Measurements from ENCODE around the gene EML4. TPM values are rescaled to one million over a fixed set of nuclear protein-coding genes. Genes with fewer than 3 reads are reported as not detected.

Gene EML4
- total and polyA plus RNA-seq, 2 of the 13 experiments (the other 11 are each of a cell fraction or from before 2014, with no cell fraction given), result 243 to 476 TPM

DNA sequence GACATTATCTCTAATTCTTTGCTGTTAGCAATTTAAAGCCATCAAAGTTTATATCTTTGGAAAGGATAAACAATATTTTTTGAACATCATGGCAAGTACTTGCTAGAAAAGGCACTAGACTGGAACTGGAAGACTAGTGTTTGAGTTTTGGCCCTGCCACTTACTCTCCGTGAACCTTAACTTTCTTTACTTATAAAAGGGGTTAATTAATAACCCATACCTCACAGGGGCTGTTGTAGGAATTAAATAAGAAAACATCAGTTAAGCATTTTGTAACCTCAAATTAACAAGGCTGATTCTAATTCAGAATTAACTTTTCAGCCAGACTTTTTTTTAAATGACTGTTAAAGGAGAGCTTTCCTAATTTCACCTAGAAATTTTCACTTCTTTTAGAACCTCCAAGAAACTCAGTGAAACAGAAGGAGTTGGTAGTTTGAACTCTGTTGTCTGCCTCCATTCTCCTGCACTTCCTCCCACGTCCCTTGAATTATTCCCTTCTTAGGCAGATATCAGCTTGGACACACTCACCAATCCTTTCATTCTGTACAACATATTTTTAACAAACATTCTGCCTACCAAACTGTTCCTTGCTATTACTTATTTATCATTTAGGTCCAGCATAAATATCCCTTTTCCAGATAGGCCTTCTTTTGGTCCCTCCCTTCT lies 112.4 kb downstream of the EML4 start (continued):
- no peak for TF ChIP-seq ZNF619 (CRISPR knock-in tag; IDR thresholded peaks at IDR 0.05)
- TF ChIP-seq SSRP1 (CRISPR knock-in tag; IDR thresholded peaks at IDR 0.05), result peak; percentile 67; the same call in 1 of the 2 replicates
- no peak for TF ChIP-seq PRPF4 (IDR thresholded peaks at IDR 0.05; ENCODE audit: low read depth, low read length, poor library complexity, severe bottlenecking)
- TF ChIP-seq ATF7 (IDR thresholded peaks at IDR 0.05), result no peak
- TF ChIP-seq ATF7 (CRISPR knock-in tag; IDR thresholded peaks at IDR 0.05), result no peak
- TF ChIP-seq NR2C2 (CRISPR knock-in tag; IDR thresholded peaks at IDR 0.05; ENCODE audit: borderline replicate concordance), result no peak
- peak; percentile 32 for TF ChIP-seq POLR2AphosphoS5 (IDR thresholded peaks at IDR 0.05; ENCODE audit: low read depth, low read length)
- TF ChIP-seq ZSCAN31 (CRISPR knock-in tag; IDR thresholded peaks at IDR 0.05; ENCODE audit: low read depth), result no peak
- no peak for TF ChIP-seq ZC3H4 (CRISPR knock-in tag; IDR thresholded peaks at IDR 0.05; ENCODE audit: borderline replicate concordance)

GRCh38 chr2:42284019-42284418 lies 114.9 kb downstream of the EML4 start:
- ChIA-PET CTCF (ENCODE audit: low intra/inter-chr PET ratio, low total read pairs) (no interaction called here), POLR2A (no interaction called here)
- DNase-seq (ENCODE audit: low spot score) (no peak), ATAC-seq (no peak), FAIRE-seq (no peak)
- in situ Hi-C loops (cut with HindIII; ENCODE audit: extremely low pct_ligation_motif_present, low pct_unique_long_range_greater_than_20kb), result no loop called here
- Histone ChIP-seq H2AFZ (ENCODE audit: low read length) (no peak overlapping the region), H3K4me1 (ENCODE audit: insufficient read depth, low read length) (peaks cover 75% of the 10 kb centered on the region), H3K4me2 (ENCODE audit: low read depth, low read length) (no peak overlapping the region), H3K27me3 (ENCODE audit: control insufficient read depth in 1 of 2, insufficient read depth in 2 of 2, low read length in 2 of 2) (no peaks in the 10 kb centered on the region), H3K4me3 (replicated peaks in 1 of 3; ENCODE audit: insufficient read depth in 1 of 3, low read depth in 2 of 3, low read length in 3 of 3) (no peak overlapping the region), H3K9ac (ENCODE audit: insufficient read depth, low read depth, low read length) (no peak overlapping the region), H3K79me2 (ENCODE audit: insufficient read depth, low read length) (peaks cover 8% of the 10 kb centered on the region), H4K20me1 (ENCODE audit: insufficient read depth, low read length) (peaks cover 69% of the 10 kb centered on the region), H3K9me3 (ENCODE audit: low read length) (no peaks in the 10 kb centered on the region), H3K36me3 (replicated peaks in 1 of 2; ENCODE audit: control insufficient read depth in 1 of 2, insufficient read depth in 2 of 2, low read length in 2 of 2) (peaks cover 17 to 74% of the 10 kb centered on the region in 2 experiments), H3K27ac (ENCODE audit: extremely low read length, insufficient read depth, low read length) (no peak overlapping the region)
- peak; percentile 88 to 89 for TF ChIP-seq MAFK (conservative IDR thresholded peaks at IDR 0.05 in 1 of 2, IDR thresholded peaks at IDR 0.05 in 1 of 2; ENCODE audit: low read length in 2 of 2)
- TF ChIP-seq IRX3 (CRISPR knock-in tag; IDR thresholded peaks at IDR 0.05; ENCODE audit: borderline replicate concordance, low read depth), result no peak
- TF ChIP-seq ARNT (IDR thresholded peaks at IDR 0.05), result no peak
- TF ChIP-seq RBM22 (optimal IDR thresholded peaks at IDR 0.05; ENCODE audit: low read length), result peak; percentile 86
- TF ChIP-seq POLR2AphosphoS5 (IDR thresholded peaks at IDR 0.05; ENCODE audit: low read depth, low read length), result 0 out of 2 replicates have a peak, but pooled peaks have one; percentile 9
- peak; percentile 48; the same call in 1 of the 2 replicates for TF ChIP-seq SMYD3 (CRISPR knock-in tag; IDR thresholded peaks at IDR 0.05)
- peak; percentile 83 for TF ChIP-seq MAFF (IDR thresholded peaks at IDR 0.05; ENCODE audit: low read depth, low read length)
- 0 out of 2 replicates have a peak, but pooled peaks have one; percentile 28 for TF ChIP-seq ZSCAN5A (CRISPR knock-in tag; IDR thresholded peaks at IDR 0.05; ENCODE audit: borderline replicate concordance)
- no TSS peak for BruUV-seq (replicated peaks)
- WGBS (ENCODE audit: low lambda C conversion rate), result 98% methylated on average over 6 of the region's 6 CpGs
- intact Hi-C loops (cut with micrococcal nuclease; ENCODE audit: unreplicated experiment), result no loop called here

All from HepG2 (cell line).